ENCODE data around the gene KCNE3.

- TF ChIP-seq CTCF (IDR thresholded peaks at IDR 0.05; ENCODE audit: insufficient read depth, low read length, poor library complexity, severe bottlenecking) (no peak), EZH2phosphoT487 (conservative IDR thresholded peaks at IDR 0.05; ENCODE audit: low read length) (no peak)
Observed at GRCh38 chr11:74417379-74417804, 50.0 kb downstream of the KCNE3 start.
